Measurements from ENCODE around the gene TEX264. TPM values are rescaled to one million over a fixed set of nuclear protein-coding genes. Genes with fewer than 3 reads are reported as not detected.
A peak's percentile ranks its signal among the peaks of the same experiment; 100 is the strongest.

Gene TEX264
- total RNA-seq, 1 experiment from 2014 or later: 11.8 TPM

DNA sequence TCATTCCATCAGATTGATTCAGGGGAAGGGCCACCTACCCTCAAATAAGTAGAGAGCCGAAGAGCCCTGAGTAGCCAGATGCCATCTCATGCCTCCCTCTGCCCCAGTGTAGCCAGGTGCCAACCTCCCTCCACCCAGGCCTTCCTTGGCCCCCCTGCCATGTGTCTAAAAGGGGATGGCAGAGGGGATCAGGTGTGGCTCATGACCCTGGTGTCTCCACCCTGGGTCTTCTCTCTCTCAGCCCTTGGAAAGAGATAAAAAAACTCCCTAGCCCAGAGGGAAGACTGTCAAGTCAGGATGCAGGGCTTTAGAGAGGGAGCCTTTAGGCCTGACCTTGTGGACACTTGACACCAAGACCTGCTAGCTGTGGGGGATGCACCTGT, 41.0 kb downstream of the TEX264 start:
- ChIA-PET CTCF (interaction anchor here (1.2 to 4.4 kb wide), 3 partner anchors 87 to 229 kb away, joined by 3 to 41 read pairs (median 5); no protein-coding TSS in a partner anchor), POLR2A (no interaction called here)
- TF ChIP-seq, protein P1, sequence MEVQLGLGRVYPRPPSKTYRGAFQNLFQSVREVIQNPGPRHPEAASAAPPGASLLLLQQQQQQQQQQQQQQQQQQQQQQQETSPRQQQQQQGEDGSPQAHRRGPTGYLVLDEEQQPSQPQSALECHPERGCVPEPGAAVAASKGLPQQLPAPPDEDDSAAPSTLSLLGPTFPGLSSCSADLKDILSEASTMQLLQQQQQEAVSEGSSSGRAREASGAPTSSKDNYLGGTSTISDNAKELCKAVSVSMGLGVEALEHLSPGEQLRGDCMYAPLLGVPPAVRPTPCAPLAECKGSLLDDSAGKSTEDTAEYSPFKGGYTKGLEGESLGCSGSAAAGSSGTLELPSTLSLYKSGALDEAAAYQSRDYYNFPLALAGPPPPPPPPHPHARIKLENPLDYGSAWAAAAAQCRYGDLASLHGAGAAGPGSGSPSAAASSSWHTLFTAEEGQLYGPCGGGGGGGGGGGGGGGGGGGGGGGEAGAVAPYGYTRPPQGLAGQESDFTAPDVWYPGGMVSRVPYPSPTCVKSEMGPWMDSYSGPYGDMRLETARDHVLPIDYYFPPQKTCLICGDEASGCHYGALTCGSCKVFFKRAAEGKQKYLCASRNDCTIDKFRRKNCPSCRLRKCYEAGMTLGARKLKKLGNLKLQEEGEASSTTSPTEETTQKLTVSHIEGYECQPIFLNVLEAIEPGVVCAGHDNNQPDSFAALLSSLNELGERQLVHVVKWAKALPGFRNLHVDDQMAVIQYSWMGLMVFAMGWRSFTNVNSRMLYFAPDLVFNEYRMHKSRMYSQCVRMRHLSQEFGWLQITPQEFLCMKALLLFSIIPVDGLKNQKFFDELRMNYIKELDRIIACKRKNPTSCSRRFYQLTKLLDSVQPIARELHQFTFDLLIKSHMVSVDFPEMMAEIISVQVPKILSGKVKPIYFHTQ (CRISPR knock-in tag; IDR thresholded peaks at IDR 0.05): no peak
- TF ChIP-seq ZNF512 (CRISPR knock-in tag; IDR thresholded peaks at IDR 0.05; ENCODE audit: borderline replicate concordance) (no peak), SMAD3 (CRISPR knock-in tag; IDR thresholded peaks at IDR 0.05; ENCODE audit: borderline replicate concordance) (no peak), MXD4 (CRISPR knock-in tag; IDR thresholded peaks at IDR 0.05; ENCODE audit: borderline replicate concordance) (no peak), RELA (CRISPR knock-in tag; IDR thresholded peaks at IDR 0.05; ENCODE audit: borderline replicate concordance) (no peak), NFE2L1 (CRISPR knock-in tag; IDR thresholded peaks at IDR 0.05) (no peak), TCF7 (CRISPR knock-in tag; IDR thresholded peaks at IDR 0.05; ENCODE audit: low read depth) (no peak), GRHL2 (CRISPR knock-in tag; IDR thresholded peaks at IDR 0.05; ENCODE audit: insufficient replicate concordance, severe bottlenecking) (no peak), PRRX2 (CRISPR knock-in tag; IDR thresholded peaks at IDR 0.05) (no peak), CREB1 (CRISPR knock-in tag; IDR thresholded peaks at IDR 0.05) (no peak), FOXP1 (CRISPR knock-in tag; IDR thresholded peaks at IDR 0.05; ENCODE audit: borderline replicate concordance) (no peak)
- TF ChIP-seq, protein P2, sequence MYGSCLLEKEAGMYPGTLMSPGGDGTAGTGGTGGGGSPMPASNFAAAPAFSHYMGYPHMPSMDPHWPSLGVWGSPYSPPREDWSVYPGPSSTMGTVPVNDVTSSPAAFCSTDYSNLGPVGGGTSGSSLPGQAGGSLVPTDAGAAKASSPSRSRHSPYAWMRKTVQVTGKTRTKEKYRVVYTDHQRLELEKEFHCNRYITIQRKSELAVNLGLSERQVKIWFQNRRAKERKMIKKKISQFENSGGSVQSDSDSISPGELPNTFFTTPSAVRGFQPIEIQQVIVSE (CRISPR knock-in tag; IDR thresholded peaks at IDR 0.05; ENCODE audit: borderline replicate concordance): no peak
- TF ChIP-seq, protein P3, sequence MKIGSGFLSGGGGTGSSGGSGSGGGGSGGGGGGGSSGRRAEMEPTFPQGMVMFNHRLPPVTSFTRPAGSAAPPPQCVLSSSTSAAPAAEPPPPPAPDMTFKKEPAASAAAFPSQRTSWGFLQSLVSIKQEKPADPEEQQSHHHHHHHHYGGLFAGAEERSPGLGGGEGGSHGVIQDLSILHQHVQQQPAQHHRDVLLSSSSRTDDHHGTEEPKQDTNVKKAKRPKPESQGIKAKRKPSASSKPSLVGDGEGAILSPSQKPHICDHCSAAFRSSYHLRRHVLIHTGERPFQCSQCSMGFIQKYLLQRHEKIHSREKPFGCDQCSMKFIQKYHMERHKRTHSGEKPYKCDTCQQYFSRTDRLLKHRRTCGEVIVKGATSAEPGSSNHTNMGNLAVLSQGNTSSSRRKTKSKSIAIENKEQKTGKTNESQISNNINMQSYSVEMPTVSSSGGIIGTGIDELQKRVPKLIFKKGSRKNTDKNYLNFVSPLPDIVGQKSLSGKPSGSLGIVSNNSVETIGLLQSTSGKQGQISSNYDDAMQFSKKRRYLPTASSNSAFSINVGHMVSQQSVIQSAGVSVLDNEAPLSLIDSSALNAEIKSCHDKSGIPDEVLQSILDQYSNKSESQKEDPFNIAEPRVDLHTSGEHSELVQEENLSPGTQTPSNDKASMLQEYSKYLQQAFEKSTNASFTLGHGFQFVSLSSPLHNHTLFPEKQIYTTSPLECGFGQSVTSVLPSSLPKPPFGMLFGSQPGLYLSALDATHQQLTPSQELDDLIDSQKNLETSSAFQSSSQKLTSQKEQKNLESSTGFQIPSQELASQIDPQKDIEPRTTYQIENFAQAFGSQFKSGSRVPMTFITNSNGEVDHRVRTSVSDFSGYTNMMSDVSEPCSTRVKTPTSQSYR (CRISPR knock-in tag; IDR thresholded peaks at IDR 0.05): no peak
- H3K27ac Mint-ChIP-seq: no peak overlapping the region
- no peaks in the 10 kb centered on the region for H3K9me3 Mint-ChIP-seq
- no peak for DNase-seq (ENCODE audit: low spot score)
- no peak for ATAC-seq
- no peaks in the 10 kb centered on the region for H3K36me3 Mint-ChIP-seq
- no peak overlapping the region for H3K4me3 Mint-ChIP-seq
- H3K4me1 Mint-ChIP-seq: peaks cover 6% of the 10 kb centered on the region
- H3K27me3 Mint-ChIP-seq (ENCODE audit: low read depth): peaks cover 26% of the 10 kb centered on the region

- ChIA-PET CTCF (interaction anchor here (0.7 to 4.4 kb wide), 5 partner anchors 43 to 229 kb away, joined by 3 to 41 read pairs (median 4); no protein-coding TSS in a partner anchor), POLR2A (no interaction called here)
- Mint-ChIP-seq H3K4me1 (peaks cover 3% of the 10 kb centered on the region), H3K4me3 (no peak overlapping the region), H3K27ac (no peak overlapping the region), H3K9me3 (no peaks in the 10 kb centered on the region), H3K27me3 (ENCODE audit: low read depth) (peaks cover 21% of the 10 kb centered on the region), H3K36me3 (no peaks in the 10 kb centered on the region)
- peak; percentile 1 for DNase-seq (ENCODE audit: low spot score)
- TF ChIP-seq MYBL2 (CRISPR knock-in tag; IDR thresholded peaks at IDR 0.05) (no peak), ATF1 (CRISPR knock-in tag; IDR thresholded peaks at IDR 0.05) (no peak), CREB1 (CRISPR knock-in tag; IDR thresholded peaks at IDR 0.05) (no peak), GABPB1 (CRISPR knock-in tag; IDR thresholded peaks at IDR 0.05) (no peak), NR2C2 (CRISPR knock-in tag; IDR thresholded peaks at IDR 0.05) (no peak), ZNF121 (CRISPR knock-in tag; IDR thresholded peaks at IDR 0.05) (no peak)
- TF ChIP-seq, protein P4, sequence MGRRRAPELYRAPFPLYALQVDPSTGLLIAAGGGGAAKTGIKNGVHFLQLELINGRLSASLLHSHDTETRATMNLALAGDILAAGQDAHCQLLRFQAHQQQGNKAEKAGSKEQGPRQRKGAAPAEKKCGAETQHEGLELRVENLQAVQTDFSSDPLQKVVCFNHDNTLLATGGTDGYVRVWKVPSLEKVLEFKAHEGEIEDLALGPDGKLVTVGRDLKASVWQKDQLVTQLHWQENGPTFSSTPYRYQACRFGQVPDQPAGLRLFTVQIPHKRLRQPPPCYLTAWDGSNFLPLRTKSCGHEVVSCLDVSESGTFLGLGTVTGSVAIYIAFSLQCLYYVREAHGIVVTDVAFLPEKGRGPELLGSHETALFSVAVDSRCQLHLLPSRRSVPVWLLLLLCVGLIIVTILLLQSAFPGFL (CRISPR knock-in tag; IDR thresholded peaks at IDR 0.05; ENCODE audit: borderline replicate concordance): no peak
- no peak for ATAC-seq
Measured at GRCh38 chr3:51712511-51712931, 41.5 kb downstream of the TEX264 start.

Data from WTC11 (cell line).